ENCODE results near the gene SGPP2. TPM values are rescaled to one million over a fixed set of nuclear protein-coding genes. Genes with fewer than 3 reads are reported as not detected.

The SGPP2 gene
- total RNA-seq, 1 experiment from 2014 or later: not detected

DNA sequence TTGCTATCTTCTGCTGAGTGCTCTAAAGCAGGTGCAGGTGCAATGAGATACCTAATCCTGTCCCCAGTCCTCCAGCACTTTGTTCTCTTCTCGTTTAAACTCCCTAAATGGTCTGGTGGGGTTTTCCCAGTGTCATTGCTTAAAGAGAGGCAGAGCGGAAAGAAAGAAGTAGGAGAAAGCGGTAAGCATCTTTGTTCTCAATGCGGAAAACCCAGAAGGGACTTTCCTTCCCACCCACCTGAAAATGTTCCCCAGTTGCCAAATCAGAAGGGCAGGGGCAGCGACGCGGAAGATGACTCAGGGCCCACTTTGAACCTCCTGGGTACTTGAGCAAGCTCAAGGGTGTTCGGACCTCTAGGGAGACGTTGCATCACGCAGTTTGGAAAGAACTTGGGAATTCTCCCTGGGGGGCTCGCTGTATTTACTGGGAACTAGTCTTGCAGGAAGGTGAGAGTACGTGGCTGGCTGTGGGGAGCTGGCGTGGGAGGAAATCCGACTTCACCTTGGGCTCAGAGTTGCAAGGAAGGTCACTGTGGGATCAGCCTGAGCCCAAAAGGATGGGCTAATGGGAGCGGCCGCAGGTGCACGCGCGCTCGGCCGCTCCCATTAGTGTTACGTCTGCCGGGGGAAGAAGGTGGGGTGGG is 589 bp upstream of the SGPP2 start:
- peak overlapping the region; percentile 70 for H3K4me2 ChIP-seq (ENCODE audit: insufficient read depth, insufficient read length, low read length)
- no peak overlapping the region for H4K5ac ChIP-seq (ENCODE audit: insufficient read length, low read depth, low read length)
- H3K79me1 ChIP-seq (ENCODE audit: insufficient read depth, low read depth, low read length, poor library complexity, severe bottlenecking): no peaks in the 10 kb centered on the region
- Mint-ChIP-seq H3K9me3 (no peaks in the 10 kb centered on the region; a peak in 1 of 5 replicates), H3K27ac (no peak overlapping the region), H3K27me3 (ENCODE audit: low read depth) (peaks cover 91% of the 10 kb centered on the region), H3K4me3 (peak overlapping the region; percentile 67 to 86), H3K36me3 (ENCODE audit: insufficient read depth in 1 of 3, low read depth in 3 of 3) (no peaks in the 10 kb centered on the region), H3K4me1 (peaks cover 17% of the 10 kb centered on the region in 2 experiments)
- no peaks in the 10 kb centered on the region for H3K9me3 ChIP-seq (ENCODE audit: control insufficient read depth, low read depth, low read length)
- H2BK12ac ChIP-seq (ENCODE audit: insufficient read length, low read depth, low read length): no peak overlapping the region
- no peak overlapping the region for H4K91ac ChIP-seq (ENCODE audit: insufficient read length, low read depth, low read length)
- H3K9ac ChIP-seq (ENCODE audit: extremely low read depth, insufficient read length, low read length): no peak overlapping the region
- H3K23ac ChIP-seq (ENCODE audit: insufficient read length, low read depth, low read length): no peak overlapping the region
- H2BK5ac ChIP-seq (ENCODE audit: insufficient read length, low read length): no peak overlapping the region
- no peak overlapping the region for H2AFZ ChIP-seq (ENCODE audit: low read length)
- H2AK5ac ChIP-seq (ENCODE audit: insufficient read length, low read length): no peak overlapping the region
- no peak overlapping the region for H3K14ac ChIP-seq (ENCODE audit: insufficient read depth, low read length)
- no peak overlapping the region for H3K56ac ChIP-seq (ENCODE audit: insufficient read length, low read depth, low read length)
- no peak overlapping the region for H3K18ac ChIP-seq (ENCODE audit: insufficient read length, low read depth, low read length)
- H3K79me2 ChIP-seq (ENCODE audit: insufficient read depth, low read length): no peaks in the 10 kb centered on the region
- TF ChIP-seq, protein P1, sequence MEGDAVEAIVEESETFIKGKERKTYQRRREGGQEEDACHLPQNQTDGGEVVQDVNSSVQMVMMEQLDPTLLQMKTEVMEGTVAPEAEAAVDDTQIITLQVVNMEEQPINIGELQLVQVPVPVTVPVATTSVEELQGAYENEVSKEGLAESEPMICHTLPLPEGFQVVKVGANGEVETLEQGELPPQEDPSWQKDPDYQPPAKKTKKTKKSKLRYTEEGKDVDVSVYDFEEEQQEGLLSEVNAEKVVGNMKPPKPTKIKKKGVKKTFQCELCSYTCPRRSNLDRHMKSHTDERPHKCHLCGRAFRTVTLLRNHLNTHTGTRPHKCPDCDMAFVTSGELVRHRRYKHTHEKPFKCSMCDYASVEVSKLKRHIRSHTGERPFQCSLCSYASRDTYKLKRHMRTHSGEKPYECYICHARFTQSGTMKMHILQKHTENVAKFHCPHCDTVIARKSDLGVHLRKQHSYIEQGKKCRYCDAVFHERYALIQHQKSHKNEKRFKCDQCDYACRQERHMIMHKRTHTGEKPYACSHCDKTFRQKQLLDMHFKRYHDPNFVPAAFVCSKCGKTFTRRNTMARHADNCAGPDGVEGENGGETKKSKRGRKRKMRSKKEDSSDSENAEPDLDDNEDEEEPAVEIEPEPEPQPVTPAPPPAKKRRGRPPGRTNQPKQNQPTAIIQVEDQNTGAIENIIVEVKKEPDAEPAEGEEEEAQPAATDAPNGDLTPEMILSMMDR (conservative IDR thresholded peaks at IDR 0.05): no peak
- H4K8ac ChIP-seq (replicated peaks; ENCODE audit: insufficient read length, low read depth, low read length): no peak overlapping the region
- H3K27me3 ChIP-seq (ENCODE audit: insufficient read depth, low read length): peaks cover 58% of the 10 kb centered on the region
- peaks cover 2% of the 10 kb centered on the region for H4K20me1 ChIP-seq (ENCODE audit: control insufficient read depth, insufficient read depth, insufficient read length)
- H3K4ac ChIP-seq (ENCODE audit: low read depth, low read length): no peak overlapping the region
- H3K4me1 ChIP-seq (ENCODE audit: insufficient read depth, low read length): no peaks in the 10 kb centered on the region
- WGBS (ENCODE audit: extremely low coverage, insufficient read length, low lambda C conversion rate): no CpG with 5 or more reads among the region's 23 CpGs
- no peak overlapping the region for H3K27ac ChIP-seq (ENCODE audit: insufficient read length, low read depth, low read length)
- no peak overlapping the region for H2BK120ac ChIP-seq (ENCODE audit: low read depth, low read length, poor library complexity, severe bottlenecking)
- H3K23me2 ChIP-seq (ENCODE audit: insufficient read length, low read depth, low read length, poor library complexity, severe bottlenecking): peaks cover 8% of the 10 kb centered on the region
- peak; percentile 34 for DNase-seq
- H2BK20ac ChIP-seq (ENCODE audit: low read depth, low read length, poor library complexity, severe bottlenecking): no peak overlapping the region
- H2BK15ac ChIP-seq (ENCODE audit: low read depth, low read length): no peak overlapping the region
- H3T11ph ChIP-seq (ENCODE audit: low read length): no peak overlapping the region

Data from H9 (cell line).